ENCODE data around the gene CLDND2.
"Not testable (repeated sequence)": the region's sequence is repeated elsewhere in the genome, so short reads cannot be mapped to it uniquely, and the experiment has no call there.

The CLDND2 gene

DNA sequence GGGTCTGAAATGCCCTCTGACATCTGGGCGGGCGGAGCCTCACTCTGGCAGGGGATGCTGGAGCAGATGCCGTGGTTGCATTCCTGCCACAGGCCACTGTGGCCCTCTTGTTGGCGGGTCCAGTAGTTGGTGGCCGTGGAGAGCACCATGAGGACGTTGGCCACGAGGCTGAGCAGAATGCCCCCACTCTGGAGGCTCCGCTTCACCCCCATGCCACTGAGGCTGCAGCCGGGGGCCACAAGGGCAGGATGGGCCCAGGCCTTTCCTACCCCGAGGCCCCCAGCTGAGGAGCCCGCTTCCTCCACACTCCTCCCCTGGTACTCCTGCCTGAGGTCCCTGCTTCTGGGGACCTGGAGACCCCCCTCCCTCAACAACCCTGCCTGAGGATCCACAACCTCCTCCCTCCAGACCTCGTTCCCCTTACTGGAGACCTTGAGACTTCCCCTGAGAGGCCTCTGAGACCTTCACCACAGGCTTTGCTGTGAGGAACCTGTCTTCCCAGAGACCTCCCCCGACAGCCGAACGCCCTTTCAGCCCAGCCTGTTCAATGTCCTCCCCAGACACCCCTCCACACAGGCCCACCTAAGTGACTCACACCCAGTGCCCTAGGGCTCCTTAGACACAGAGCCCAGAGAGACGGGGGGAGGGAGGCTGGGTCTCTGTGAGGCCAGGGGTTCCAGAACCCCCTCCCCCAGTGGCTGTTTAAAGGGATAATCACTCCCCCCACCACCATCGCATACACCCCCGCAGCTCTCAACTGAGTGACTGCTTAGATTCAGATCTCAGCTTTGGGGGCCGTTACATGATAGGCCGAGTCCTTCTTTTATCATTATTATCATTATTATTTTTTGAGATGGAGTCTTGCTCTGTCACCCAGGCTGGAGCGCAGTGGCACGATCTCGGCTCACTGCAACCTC is at the start of gene CLDND2:
Gene CLDND2, minus strand, starts transcription at position 638 of the 917 bp plus-strand sequence. Its CDS starts 426 bp downstream, at position 212.
- Histone ChIP-seq H3K4me3 (ENCODE audit: low read depth, low read length) (peak within 1 kb of the TSS; percentile 98), H3K27me3 (ENCODE audit: control insufficient read depth, insufficient read depth, low read length) (no peaks in the 10 kb centered on the region), H3K4me1 (ENCODE audit: control insufficient read depth, insufficient read depth, low read length) (peaks cover 16% of the 10 kb centered on the region), H3K9me3 (ENCODE audit: control insufficient read depth, insufficient read depth, low read length) (no peaks in the 10 kb centered on the region), H3K9ac (ENCODE audit: low read depth, low read length) (peak within 1 kb of the TSS; percentile 61), H3K36me3 (ENCODE audit: control insufficient read depth, insufficient read depth, low read length) (no peaks in the 10 kb centered on the region), H3K27ac (ENCODE audit: low read depth, low read length) (peak within 1 kb of the TSS; percentile 87)

DNA sequence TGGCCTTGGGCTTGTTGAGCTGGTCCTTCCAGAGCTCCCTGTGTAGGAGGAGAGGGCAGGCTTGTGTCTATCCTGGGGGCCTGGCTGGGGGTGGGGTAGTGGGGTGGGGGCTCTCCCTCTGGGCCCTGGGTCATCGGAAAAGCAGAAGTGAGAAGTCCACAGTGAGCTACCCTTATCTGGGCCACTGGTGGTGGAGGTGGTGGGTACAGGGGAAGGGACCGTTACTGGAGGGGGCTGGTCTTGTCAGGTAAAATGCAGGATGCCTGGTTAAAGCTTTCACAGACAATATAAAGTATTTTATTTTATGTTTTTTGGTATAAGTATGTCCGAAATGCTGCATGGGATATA is 49.0 kb upstream of the CLDND2 start:
- Histone ChIP-seq H3K36me3 (ENCODE audit: control insufficient read depth, insufficient read depth, low read length) (0 out of 2 replicates have a peak, but pooled peaks cover 3% of the 10 kb centered on the region), H3K4me3 (ENCODE audit: low read depth, low read length) (no peak overlapping the region), H3K27me3 (ENCODE audit: control insufficient read depth, insufficient read depth, low read length) (peaks cover 8% of the 10 kb centered on the region; the same call in 1 of the 2 replicates), H3K9me3 (ENCODE audit: control insufficient read depth, insufficient read depth, low read length) (no peaks in the 10 kb centered on the region), H3K4me1 (ENCODE audit: control insufficient read depth, insufficient read depth, low read length) (no peaks in the 10 kb centered on the region), H3K9ac (ENCODE audit: low read depth, low read length) (no peak overlapping the region), H3K27ac (ENCODE audit: low read depth, low read length) (no peak overlapping the region)

- Histone ChIP-seq H3K27me3 (ENCODE audit: control insufficient read depth, insufficient read depth, low read length) (peaks cover 8% of the 10 kb centered on the region; the same call in 1 of the 2 replicates), H3K9me3 (ENCODE audit: control insufficient read depth, insufficient read depth, low read length) (no peaks in the 10 kb centered on the region), H3K4me1 (ENCODE audit: control insufficient read depth, insufficient read depth, low read length) (no peaks in the 10 kb centered on the region), H3K27ac (ENCODE audit: low read depth, low read length) (no peak within 1 kb of the TSS), H3K36me3 (ENCODE audit: control insufficient read depth, insufficient read depth, low read length) (0 out of 2 replicates have a peak, but pooled peaks cover 3% of the 10 kb centered on the region), H3K9ac (ENCODE audit: low read depth, low read length) (no peak within 1 kb of the TSS), H3K4me3 (ENCODE audit: low read depth, low read length) (no peak within 1 kb of the TSS)
Measured at GRCh38 chr19:51417107-51417809, 48.5 kb upstream of the CLDND2 start, which contains the start of gene SIGLEC10. TSS of gene SIGLEC10 (minus strand) at chr19:51417642. CDS start at chr19:51417581, 61 bp downstream.

DNA sequence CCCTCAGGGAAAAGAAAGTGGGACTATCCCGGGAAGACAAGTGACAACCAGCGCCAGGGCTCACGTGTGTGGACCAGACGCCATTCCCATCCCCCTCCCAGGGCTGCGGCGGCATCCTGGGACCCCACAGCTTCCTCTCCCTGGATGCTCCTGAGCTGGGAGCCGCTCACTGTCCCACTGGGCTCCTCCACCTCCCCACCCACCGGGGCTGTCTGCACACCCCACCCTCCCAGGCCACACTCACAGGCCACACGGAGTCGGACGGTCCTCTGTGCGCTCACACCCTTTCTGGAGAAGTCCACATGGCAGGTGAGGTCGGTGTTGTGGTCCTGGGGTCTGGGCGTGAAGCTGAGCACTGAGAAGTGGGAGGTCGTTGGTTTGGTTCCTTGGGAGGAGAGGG is 47.6 kb upstream of the CLDND2 start:
- H3K4me3 ChIP-seq (ENCODE audit: low read depth, low read length); H3K4me1 ChIP-seq (ENCODE audit: control insufficient read depth, insufficient read depth, low read length); H3K27ac ChIP-seq (ENCODE audit: low read depth, low read length); H3K27me3 ChIP-seq (ENCODE audit: control insufficient read depth, insufficient read depth, low read length); H3K9ac ChIP-seq (ENCODE audit: low read depth, low read length); H3K36me3 ChIP-seq (ENCODE audit: control insufficient read depth, insufficient read depth, low read length); H3K9me3 ChIP-seq (ENCODE audit: control insufficient read depth, insufficient read depth, low read length): not testable (repeated sequence)

GRCh38 chr19:51415187-51415586 is 46.4 kb upstream of the CLDND2 start:
- no peak overlapping the region for H3K4me3 ChIP-seq (ENCODE audit: low read depth, low read length)
- H3K27me3 ChIP-seq (ENCODE audit: control insufficient read depth, insufficient read depth, low read length): no peaks in the 10 kb centered on the region
- no peak overlapping the region for H3K9ac ChIP-seq (ENCODE audit: low read depth, low read length)
- no peaks in the 10 kb centered on the region for H3K9me3 ChIP-seq (ENCODE audit: control insufficient read depth, insufficient read depth, low read length)
- no peaks in the 10 kb centered on the region for H3K4me1 ChIP-seq (ENCODE audit: control insufficient read depth, insufficient read depth, low read length)
- H3K36me3 ChIP-seq (ENCODE audit: control insufficient read depth, insufficient read depth, low read length): 0 out of 2 replicates have a peak, but pooled peaks cover 3% of the 10 kb centered on the region
- no peak overlapping the region for H3K27ac ChIP-seq (ENCODE audit: low read depth, low read length)

- Histone ChIP-seq H3K4me1 (ENCODE audit: control insufficient read depth, insufficient read depth, low read length) (peaks cover 10% of the 10 kb centered on the region), H3K9me3 (ENCODE audit: control insufficient read depth, insufficient read depth, low read length) (no peaks in the 10 kb centered on the region), H3K9ac (ENCODE audit: low read depth, low read length) (no peak overlapping the region), H3K27me3 (ENCODE audit: control insufficient read depth, insufficient read depth, low read length) (no peaks in the 10 kb centered on the region), H3K4me3 (ENCODE audit: low read depth, low read length) (no peak overlapping the region), H3K36me3 (ENCODE audit: control insufficient read depth, insufficient read depth, low read length) (peaks cover 6% of the 10 kb centered on the region; the same call in 1 of the 2 replicates), H3K27ac (ENCODE audit: low read depth, low read length) (no peak overlapping the region)
Measured at GRCh38 chr19:51410950-51411748, 42.3 kb upstream of the CLDND2 start.

- Histone ChIP-seq H3K9ac (ENCODE audit: low read depth, low read length) (no peak overlapping the region), H3K27ac (ENCODE audit: low read depth, low read length) (peak overlapping the region; percentile 65)
Measured at GRCh38 chr19:51407511-51408131, 38.8 kb upstream of the CLDND2 start.

GRCh38 chr19:51402117-51402516 is 33.3 kb upstream of the CLDND2 start:
- H3K36me3 ChIP-seq (ENCODE audit: control insufficient read depth, insufficient read depth, low read length): peaks cover 10% of the 10 kb centered on the region
- H3K9ac ChIP-seq (ENCODE audit: low read depth, low read length): no peak overlapping the region
- H3K4me3 ChIP-seq (ENCODE audit: low read depth, low read length): no peak overlapping the region
- H3K27me3 ChIP-seq (ENCODE audit: control insufficient read depth, insufficient read depth, low read length): no peaks in the 10 kb centered on the region
- H3K9me3 ChIP-seq (ENCODE audit: control insufficient read depth, insufficient read depth, low read length): peaks cover 29% of the 10 kb centered on the region
- no peaks in the 10 kb centered on the region for H3K4me1 ChIP-seq (ENCODE audit: control insufficient read depth, insufficient read depth, low read length)
- no peak overlapping the region for H3K27ac ChIP-seq (ENCODE audit: low read depth, low read length)

More at GRCh38 chr19:51407511-51408131, 38.8 kb upstream of the CLDND2 start:
- H3K4me1 ChIP-seq (ENCODE audit: control insufficient read depth, insufficient read depth, low read length): peaks cover 10% of the 10 kb centered on the region
- H3K4me3 ChIP-seq (ENCODE audit: low read depth, low read length): no peak overlapping the region
- H3K36me3 ChIP-seq (ENCODE audit: control insufficient read depth, insufficient read depth, low read length): peaks cover 10% of the 10 kb centered on the region
- H3K9me3 ChIP-seq (ENCODE audit: control insufficient read depth, insufficient read depth, low read length): peaks cover 14% of the 10 kb centered on the region
- no peaks in the 10 kb centered on the region for H3K27me3 ChIP-seq (ENCODE audit: control insufficient read depth, insufficient read depth, low read length)

- not testable (repeated sequence) for H3K27me3 ChIP-seq (ENCODE audit: control insufficient read depth, insufficient read depth, low read length); H3K36me3 ChIP-seq (ENCODE audit: control insufficient read depth, insufficient read depth, low read length); H3K9ac ChIP-seq (ENCODE audit: low read depth, low read length); H3K27ac ChIP-seq (ENCODE audit: low read depth, low read length); H3K4me1 ChIP-seq (ENCODE audit: control insufficient read depth, insufficient read depth, low read length); H3K4me3 ChIP-seq (ENCODE audit: low read depth, low read length)
- peaks cover 25% of the 10 kb centered on the region for H3K9me3 ChIP-seq (ENCODE audit: control insufficient read depth, insufficient read depth, low read length)
Measured at GRCh38 chr19:51399936-51400335, 31.1 kb upstream of the CLDND2 start.

DNA sequence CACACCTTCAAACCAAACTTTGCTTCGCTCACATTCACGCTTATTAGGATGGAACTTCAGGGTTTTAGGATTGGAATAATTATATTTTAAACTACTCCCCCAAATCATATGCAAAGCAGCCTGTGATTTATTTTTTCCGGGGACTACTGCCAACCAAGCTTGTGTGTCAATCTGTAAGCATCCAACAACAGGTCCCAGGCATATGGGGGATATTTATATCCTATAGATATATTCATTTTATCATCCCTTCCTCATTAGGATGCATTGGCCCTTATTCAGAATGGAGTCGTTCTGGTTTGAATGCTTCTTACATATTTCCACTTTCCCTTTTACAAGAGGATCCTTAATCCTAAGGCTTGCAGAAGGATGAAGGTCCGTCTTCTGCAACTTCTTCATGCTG is 30.4 kb upstream of the CLDND2 start:
- no peak overlapping the region for H3K4me3 ChIP-seq (ENCODE audit: low read depth, low read length)
- H3K9me3 ChIP-seq (ENCODE audit: control insufficient read depth, insufficient read depth, low read length): peaks cover 25% of the 10 kb centered on the region
- no peaks in the 10 kb centered on the region for H3K27me3 ChIP-seq (ENCODE audit: control insufficient read depth, insufficient read depth, low read length)
- H3K9ac ChIP-seq (ENCODE audit: low read depth, low read length): no peak overlapping the region
- H3K36me3 ChIP-seq (ENCODE audit: control insufficient read depth, insufficient read depth, low read length): peaks cover 5% of the 10 kb centered on the region
- H3K4me1 ChIP-seq (ENCODE audit: control insufficient read depth, insufficient read depth, low read length): no peaks in the 10 kb centered on the region
- no peak overlapping the region for H3K27ac ChIP-seq (ENCODE audit: low read depth, low read length)
